Measurements from ENCODE around the gene ARL16. TPM values are rescaled to one million over a fixed set of nuclear protein-coding genes. Genes with fewer than 3 reads are reported as not detected.

Gene ARL16
- total RNA-seq, 6 experiments from 2014 or later: 5.3 to 16.8 (median 11.1) TPM

- intact Hi-C loops (cut with DNase I): no loop called here
- Histone ChIP-seq H3K4me3 (no peak overlapping the region), H3K27me3 (no peaks in the 10 kb centered on the region), H3K36me3 (peaks cover 0 to 5% (median 0%) of the 10 kb centered on the region in 4 donors), H3K9me3 (no peaks in the 10 kb centered on the region), H3K4me1 (peaks cover 0 to 7% (median 3%) of the 10 kb centered on the region in 4 donors), H3K27ac (no peak overlapping the region)
- no peak for DNase-seq
- TF ChIP-seq POLR2A (IDR thresholded peaks at IDR 0.05): no peak
- TF ChIP-seq, protein P1, sequence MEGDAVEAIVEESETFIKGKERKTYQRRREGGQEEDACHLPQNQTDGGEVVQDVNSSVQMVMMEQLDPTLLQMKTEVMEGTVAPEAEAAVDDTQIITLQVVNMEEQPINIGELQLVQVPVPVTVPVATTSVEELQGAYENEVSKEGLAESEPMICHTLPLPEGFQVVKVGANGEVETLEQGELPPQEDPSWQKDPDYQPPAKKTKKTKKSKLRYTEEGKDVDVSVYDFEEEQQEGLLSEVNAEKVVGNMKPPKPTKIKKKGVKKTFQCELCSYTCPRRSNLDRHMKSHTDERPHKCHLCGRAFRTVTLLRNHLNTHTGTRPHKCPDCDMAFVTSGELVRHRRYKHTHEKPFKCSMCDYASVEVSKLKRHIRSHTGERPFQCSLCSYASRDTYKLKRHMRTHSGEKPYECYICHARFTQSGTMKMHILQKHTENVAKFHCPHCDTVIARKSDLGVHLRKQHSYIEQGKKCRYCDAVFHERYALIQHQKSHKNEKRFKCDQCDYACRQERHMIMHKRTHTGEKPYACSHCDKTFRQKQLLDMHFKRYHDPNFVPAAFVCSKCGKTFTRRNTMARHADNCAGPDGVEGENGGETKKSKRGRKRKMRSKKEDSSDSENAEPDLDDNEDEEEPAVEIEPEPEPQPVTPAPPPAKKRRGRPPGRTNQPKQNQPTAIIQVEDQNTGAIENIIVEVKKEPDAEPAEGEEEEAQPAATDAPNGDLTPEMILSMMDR (IDR thresholded peaks at IDR 0.05): no peak
- no peak for ATAC-seq
- WGBS (ENCODE audit: insufficient coverage, low coverage, low lambda C conversion rate, missing lambda C conversion rate): 94% methylated on average over 4 of the region's 4 CpGs
These were observed 21.6 kb downstream of the ARL16 start for GRCh38 chr17:81662002-81662401.

DNA sequence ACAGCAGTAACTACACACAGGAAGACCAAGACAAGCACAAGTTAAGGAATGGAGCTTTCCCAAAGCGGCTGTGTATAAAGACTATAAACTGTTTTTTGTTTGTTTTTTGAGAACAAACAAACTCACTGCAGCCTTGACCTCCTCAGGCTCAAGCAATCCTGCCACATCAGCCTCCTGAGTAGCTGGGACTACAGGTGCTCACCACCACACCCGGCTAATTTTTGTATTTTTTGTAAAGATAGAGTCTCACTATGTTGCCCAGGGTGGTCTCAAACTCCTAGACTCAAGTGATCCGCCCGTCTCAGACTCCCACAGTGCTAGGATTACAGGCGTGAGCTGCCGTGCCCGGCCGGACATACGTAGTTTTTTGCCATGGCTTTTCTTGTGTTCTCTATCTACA, 23.2 kb downstream of the ARL16 start:
- TF ChIP-seq, protein P1 (IDR thresholded peaks at IDR 0.05): no peak
- no peak for TF ChIP-seq POLR2A (IDR thresholded peaks at IDR 0.05)
- intact Hi-C loops (cut with DNase I): no loop called here
- peaks cover 0 to 4% (median 1%) of the 10 kb centered on the region in 4 donors for H3K4me1 ChIP-seq
- no peaks in the 10 kb centered on the region for H3K9me3 ChIP-seq
- H3K27me3 ChIP-seq: no peaks in the 10 kb centered on the region
- no peak for ATAC-seq
- peaks cover 0 to 5% (median 0%) of the 10 kb centered on the region in 4 donors for H3K36me3 ChIP-seq
- no peak for DNase-seq
- no peak overlapping the region for H3K27ac ChIP-seq
- H3K4me3 ChIP-seq: no peak overlapping the region
- 85% methylated on average over 8 of the region's 9 CpGs for WGBS (ENCODE audit: insufficient coverage, low coverage, low lambda C conversion rate, missing lambda C conversion rate)

DNA sequence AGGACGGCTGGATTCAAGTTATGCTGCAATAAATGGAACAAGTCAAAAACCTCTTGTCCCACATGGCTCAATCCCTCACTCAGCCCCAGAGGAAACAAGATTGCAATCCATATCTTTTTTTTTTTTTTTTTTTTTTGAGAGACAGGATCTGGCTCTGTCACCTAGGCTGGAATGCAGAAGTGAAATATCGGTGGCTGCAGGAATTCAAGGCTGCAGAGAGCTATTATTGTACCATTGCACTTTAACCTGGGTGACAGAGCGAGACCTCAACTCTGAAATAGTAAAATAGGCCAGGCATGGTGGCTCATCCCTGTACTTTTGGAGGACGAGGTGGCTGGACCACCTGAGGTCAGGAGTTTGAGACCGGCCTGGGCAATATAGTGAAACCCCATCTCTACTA, 24.6 kb downstream of the ARL16 start:
- no peak overlapping the region for H3K27ac ChIP-seq
- no peak overlapping the region for H3K4me3 ChIP-seq
- 65% methylated on average over 5 of the region's 5 CpGs for WGBS (ENCODE audit: insufficient coverage, low coverage, low lambda C conversion rate, missing lambda C conversion rate)
- no peaks in the 10 kb centered on the region for H3K9me3 ChIP-seq
- intact Hi-C loops (cut with DNase I): no loop called here
- ATAC-seq: no peak
- TF ChIP-seq POLR2A (IDR thresholded peaks at IDR 0.05): no peak
- TF ChIP-seq, protein P1 (IDR thresholded peaks at IDR 0.05): no peak
- H3K4me1 ChIP-seq: no peaks in the 10 kb centered on the region
- DNase-seq: no peak
- H3K27me3 ChIP-seq: no peaks in the 10 kb centered on the region
- H3K36me3 ChIP-seq: no peaks in the 10 kb centered on the region

DNA sequence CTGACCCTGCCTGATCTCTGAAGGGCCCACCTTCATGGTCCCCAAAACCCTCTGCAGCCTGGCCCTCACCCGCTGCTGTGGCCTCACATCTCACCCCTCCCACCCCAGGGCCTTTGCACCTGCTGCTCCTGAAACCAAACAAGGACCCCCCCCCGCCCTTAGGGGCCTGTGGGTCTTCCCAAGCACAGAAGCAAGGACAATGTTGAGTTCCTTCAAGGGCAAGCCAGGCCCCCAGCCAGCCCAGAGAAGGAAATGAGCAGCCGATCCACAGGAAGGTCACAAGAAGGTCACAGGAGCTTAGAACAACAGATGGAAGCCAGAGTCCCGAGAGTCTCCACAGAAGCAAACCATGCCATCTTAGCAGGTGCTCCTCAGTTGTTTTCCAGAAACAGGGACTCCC, 26.8 kb downstream of the ARL16 start:
- H3K4me3 ChIP-seq: no peak overlapping the region
- H3K4me1 ChIP-seq: no peaks in the 10 kb centered on the region
- TF ChIP-seq, protein P1 (IDR thresholded peaks at IDR 0.05): no peak
- no peak for TF ChIP-seq POLR2A (IDR thresholded peaks at IDR 0.05)
- no peaks in the 10 kb centered on the region for H3K27me3 ChIP-seq
- WGBS (ENCODE audit: insufficient coverage, low coverage, low lambda C conversion rate, missing lambda C conversion rate): no CpG with 5 or more reads among the region's 4 CpGs
- ATAC-seq: peak in 3 of 4 donors; percentile 19 to 40 (median 32)
- H3K36me3 ChIP-seq: no peaks in the 10 kb centered on the region
- intact Hi-C loops (cut with DNase I): no loop called here
- H3K9me3 ChIP-seq: no peaks in the 10 kb centered on the region
- no peak for DNase-seq
- H3K27ac ChIP-seq: no peak overlapping the region

Measured in right lobe of liver (tissue), 6 donors.